HCT116 (cell line): ENCODE data around the gene PATE3. TPM values are rescaled to one million over a fixed set of nuclear protein-coding genes. Genes with fewer than 3 reads are reported as not detected.

Source experiments
- total RNA-seq: library from RNA; stranded (reverse); gene quantifications from one replicate; pipeline ENCODE4 v1.2.1, GENCODE V29; 2021; ENCODE audit not compliant: unreplicated experiment

Gene PATE3
- total RNA-seq, 1 experiment from 2014 or later: not detected

Other genes starting within 250 kb of the PATE3 start
- gene EI24, start 218.7 kb upstream of the PATE3 start, total RNA-seq: 130 TPM
- 156 TPM for gene STT3A, start 195.3 kb upstream of the PATE3 start, total RNA-seq
- gene CHEK1, start 163.0 kb upstream of the PATE3 start, total RNA-seq: 69.3 TPM
- not detected for gene ACRV1, start 107.3 kb upstream of the PATE3 start, total RNA-seq
- not detected for gene PATE1, start 41.8 kb upstream of the PATE3 start, total RNA-seq
- gene PATE2, start 9.3 kb upstream of the PATE3 start, total RNA-seq: not detected
- not detected for gene PATE4, start 45.2 kb downstream of the PATE3 start, total RNA-seq
- 18.9 TPM for gene HYLS1, start 99.5 kb downstream of the PATE3 start, total RNA-seq
- gene PUS3, start 115.1 kb downstream of the PATE3 start, total RNA-seq: 11.9 TPM
- gene DDX25, start 116.4 kb downstream of the PATE3 start, total RNA-seq: 0.37 TPM
- not detected for gene VSIG10L2, start 157.9 kb downstream of the PATE3 start, total RNA-seq